ENCODE measurements around the gene HFM1. TPM values are rescaled to one million over a fixed set of nuclear protein-coding genes. Genes with fewer than 3 reads are reported as not detected.

The HFM1 gene
- total and polyA plus RNA-seq, 5 experiments from 2014 or later = not detected

DNA sequence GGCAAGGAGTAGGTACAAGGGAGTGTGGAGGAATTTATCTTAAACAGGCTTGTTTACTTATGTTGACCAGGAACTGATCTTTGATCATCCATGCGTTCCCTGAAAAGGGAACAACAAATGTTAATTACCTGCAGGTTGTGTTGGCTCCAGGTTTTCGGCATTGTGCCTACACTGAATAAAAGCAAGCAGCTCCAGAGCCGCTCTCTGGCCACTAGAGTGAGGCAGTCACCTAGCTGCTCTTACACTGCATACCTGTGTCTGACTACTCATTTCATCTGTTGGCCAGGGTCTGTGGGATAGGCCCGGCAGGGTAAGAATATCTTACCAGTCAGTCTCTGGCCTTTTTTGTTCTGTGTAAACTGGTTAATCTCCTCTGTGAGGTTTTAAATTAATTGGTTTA lies 183.6 kb downstream of the HFM1 start:
- Mint-ChIP-seq H3K9me3 (peaks cover 11 to 41% (median 21%) of the 10 kb centered on the region in 9 donors), H3K27ac (no peak overlapping the region), H3K4me1 (no peaks in the 10 kb centered on the region), H3K36me3 (peaks cover 0 to 23% (median 2%) of the 10 kb centered on the region in 3 donors), H3K4me3 (no peak overlapping the region), H3K27me3 (peaks cover 0 to 12% (median 0%) of the 10 kb centered on the region in 5 donors)
- ATAC-seq (no peak), DNase-seq (no peak)
- POLR2A ChIA-PET = no interaction called here

DNA sequence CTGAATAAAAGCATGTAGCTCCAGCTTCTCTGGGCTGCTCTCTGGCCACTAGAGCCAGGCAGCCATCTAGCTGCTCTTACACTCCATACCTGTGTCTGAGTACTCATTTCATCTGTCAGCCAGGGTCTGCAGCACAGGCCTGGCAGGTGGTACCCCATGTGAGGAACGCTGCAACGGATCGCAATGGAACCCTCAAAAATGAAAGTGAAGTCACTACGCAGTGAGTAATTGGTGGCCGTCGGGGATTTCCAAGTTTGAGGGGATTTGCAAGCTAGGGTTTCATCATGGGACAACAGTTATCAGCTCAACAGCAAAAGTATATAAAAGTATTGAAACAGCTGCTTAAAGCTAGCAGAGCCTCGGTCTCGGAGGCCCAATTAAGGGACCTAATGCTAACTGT lies 186.7 kb downstream of the HFM1 start:
- POLR2A ChIA-PET = no interaction called here
- H3K36me3 Mint-ChIP-seq = peaks cover 0 to 23% (median 2%) of the 10 kb centered on the region in 3 donors
- DNase-seq = no peak

More for the DNA sequence above, 186.7 kb downstream of the HFM1 start:
- Mint-ChIP-seq H3K4me3 (no peak overlapping the region), H3K27ac (no peak overlapping the region), H3K4me1 (no peaks in the 10 kb centered on the region), H3K9me3 (peaks cover 11 to 41% (median 21%) of the 10 kb centered on the region in 9 donors), H3K27me3 (peaks cover 0 to 12% (median 0%) of the 10 kb centered on the region in 5 donors)
- ATAC-seq = no peak

Other genes with a start within 250 kb of the HFM1 start
- gene CDC7, start 96.0 kb upstream of the HFM1 start, total RNA-seq = 1 to 10 TPM; 9.1 to 9.5 TPM
- gene CDC7, start 96.0 kb upstream of the HFM1 start, polyA plus RNA-seq = 1 to 10 TPM; 2.9 to 3.5 (median 3.3) TPM